Adrenal gland (tissue), 5 donors: ENCODE data around the gene NPIPA5.

Source experiments
- POLR2A ChIP-seq, 2 donors: fragments of 450-650 bp; IDR thresholded peaks; one replicate each; pipeline ENCODE4 v1.6.1; 2017; ENCODE audit warnings: antibody characterized with exemption in 2 of 2, mild to moderate bottlenecking in 2 of 2, moderate library complexity in 1 of 2
- TF ChIP-seq, protein P1 (sequence below), 6 experiments: fragments of 450-650 bp in 4 of 6; fragments of 200-600 bp in 2 of 6; sonication (generic) in 1 of 6; IDR thresholded peaks; 1 replicate in 5 of 6; 2 replicates in 1 of 6; pipeline versions ENCODE4 v1.5.1 to v1.8.0; 2016 to 2021; ENCODE audit warnings: antibody characterized with exemption in 6 of 6, mild to moderate bottlenecking in 2 of 6, moderate library complexity in 1 of 6
- donor health status: DM: no; HTN: no; CAD: no.

DNA sequence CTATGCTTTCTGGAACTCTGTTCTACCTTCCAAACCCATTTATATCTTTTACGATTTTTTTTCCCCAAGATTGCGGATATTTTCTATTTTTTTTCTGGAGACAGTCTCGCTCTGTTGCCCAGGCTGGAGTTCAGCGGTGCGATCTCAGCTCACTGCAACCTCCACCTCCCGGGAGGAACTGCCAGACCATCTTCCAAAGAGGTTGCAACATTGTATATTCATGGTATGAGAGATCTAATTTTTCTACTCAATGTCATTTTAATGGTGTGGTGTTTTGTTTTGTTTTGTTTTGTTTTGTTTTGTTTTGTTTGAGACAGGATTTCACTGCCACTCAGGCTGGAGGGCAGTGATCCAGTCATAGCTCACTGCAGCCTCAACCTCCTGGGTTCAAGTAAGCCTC, 47.8 kb upstream of the NPIPA5 start:
- TF ChIP-seq, protein P1, sequence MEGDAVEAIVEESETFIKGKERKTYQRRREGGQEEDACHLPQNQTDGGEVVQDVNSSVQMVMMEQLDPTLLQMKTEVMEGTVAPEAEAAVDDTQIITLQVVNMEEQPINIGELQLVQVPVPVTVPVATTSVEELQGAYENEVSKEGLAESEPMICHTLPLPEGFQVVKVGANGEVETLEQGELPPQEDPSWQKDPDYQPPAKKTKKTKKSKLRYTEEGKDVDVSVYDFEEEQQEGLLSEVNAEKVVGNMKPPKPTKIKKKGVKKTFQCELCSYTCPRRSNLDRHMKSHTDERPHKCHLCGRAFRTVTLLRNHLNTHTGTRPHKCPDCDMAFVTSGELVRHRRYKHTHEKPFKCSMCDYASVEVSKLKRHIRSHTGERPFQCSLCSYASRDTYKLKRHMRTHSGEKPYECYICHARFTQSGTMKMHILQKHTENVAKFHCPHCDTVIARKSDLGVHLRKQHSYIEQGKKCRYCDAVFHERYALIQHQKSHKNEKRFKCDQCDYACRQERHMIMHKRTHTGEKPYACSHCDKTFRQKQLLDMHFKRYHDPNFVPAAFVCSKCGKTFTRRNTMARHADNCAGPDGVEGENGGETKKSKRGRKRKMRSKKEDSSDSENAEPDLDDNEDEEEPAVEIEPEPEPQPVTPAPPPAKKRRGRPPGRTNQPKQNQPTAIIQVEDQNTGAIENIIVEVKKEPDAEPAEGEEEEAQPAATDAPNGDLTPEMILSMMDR (IDR thresholded peaks at IDR 0.05), result no peak
- TF ChIP-seq POLR2A (IDR thresholded peaks at IDR 0.05), result no peak
